GM21619 (cell line): Measurements from ENCODE around the gene TPM3.
"Not testable (repeated sequence)": the region's sequence is repeated elsewhere in the genome, so short reads cannot be mapped to it uniquely, and the experiment has no call there.

ENCODE experiments used
- ATAC-seq: cut with Tn5 transposase; IDR thresholded peaks from one replicate; pipeline ENCODE4 v1.9.1; 2021; ENCODE audit not compliant: unreplicated experiment

TPM3 gene

DNA sequence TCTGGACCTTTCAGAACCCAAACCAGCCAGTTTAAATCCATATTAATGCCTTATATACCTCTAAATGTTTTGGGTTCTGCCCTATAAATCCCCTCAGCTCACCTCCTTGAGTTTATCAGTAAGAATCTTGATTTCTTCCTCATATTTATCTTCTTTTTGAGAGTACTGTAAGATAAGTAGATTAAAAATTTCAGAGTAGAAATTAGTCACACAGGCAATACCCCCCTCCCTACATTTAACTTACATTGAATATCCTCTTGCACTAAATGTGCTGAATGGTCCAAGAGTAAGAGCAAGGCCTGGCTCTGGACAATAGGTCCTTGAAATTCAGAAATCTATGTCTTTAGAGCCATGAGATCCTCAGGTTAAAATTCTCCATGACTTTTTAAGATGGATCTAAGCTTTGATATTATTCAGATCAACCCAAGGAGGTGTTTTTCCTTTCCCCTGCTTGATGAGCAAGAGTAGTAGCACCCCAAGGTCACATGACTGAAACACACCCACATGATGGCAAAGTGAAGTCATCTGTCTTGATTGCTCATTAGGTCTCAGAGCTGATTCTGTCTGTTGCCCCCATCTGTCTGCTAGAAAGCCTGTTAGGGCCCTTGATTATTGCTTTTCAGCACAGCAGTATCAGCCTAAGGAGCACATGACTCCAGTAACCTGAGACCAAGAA is 21.2 kb downstream of the TPM3 start:
- ATAC-seq, result no peak

DNA sequence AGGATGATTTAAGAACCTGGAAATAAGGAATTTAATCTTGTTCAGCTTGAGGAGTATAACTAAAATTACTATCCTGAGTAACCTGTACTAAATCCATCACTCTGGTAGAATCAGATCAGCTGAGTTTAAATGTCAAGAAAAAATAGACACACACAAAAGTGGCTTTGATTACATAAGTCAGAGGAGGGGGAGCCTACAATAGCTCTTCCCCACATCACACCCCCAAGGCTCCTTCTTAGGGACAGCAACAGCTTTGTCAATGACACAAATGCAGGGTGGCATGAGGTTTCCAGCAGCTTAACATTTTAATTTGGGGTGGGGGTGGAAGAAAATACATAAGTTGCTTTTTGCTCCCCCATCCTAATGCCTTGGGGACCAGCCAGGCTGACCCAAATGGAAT is 24.4 kb downstream of the TPM3 start:
- no peak for ATAC-seq

DNA sequence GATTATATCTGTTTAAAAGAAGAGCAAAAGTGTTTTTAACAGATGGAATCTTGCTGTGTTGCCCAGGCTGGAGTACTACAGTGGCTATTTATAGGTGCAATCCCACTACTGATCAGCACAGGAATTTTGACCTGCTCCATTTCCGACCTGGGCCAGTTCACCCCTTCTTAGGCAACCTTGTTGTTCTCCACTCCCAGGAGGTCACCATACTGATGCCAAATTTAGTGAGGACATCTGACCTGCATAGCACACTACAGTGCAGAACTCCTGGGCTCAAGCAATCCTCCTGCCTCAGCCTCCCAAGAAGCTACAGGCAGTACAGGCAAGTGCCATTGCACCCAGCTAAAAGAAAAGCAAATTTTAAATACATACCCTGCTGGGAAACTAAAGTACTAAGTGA is 25.7 kb downstream of the TPM3 start:
- no peak for ATAC-seq

DNA sequence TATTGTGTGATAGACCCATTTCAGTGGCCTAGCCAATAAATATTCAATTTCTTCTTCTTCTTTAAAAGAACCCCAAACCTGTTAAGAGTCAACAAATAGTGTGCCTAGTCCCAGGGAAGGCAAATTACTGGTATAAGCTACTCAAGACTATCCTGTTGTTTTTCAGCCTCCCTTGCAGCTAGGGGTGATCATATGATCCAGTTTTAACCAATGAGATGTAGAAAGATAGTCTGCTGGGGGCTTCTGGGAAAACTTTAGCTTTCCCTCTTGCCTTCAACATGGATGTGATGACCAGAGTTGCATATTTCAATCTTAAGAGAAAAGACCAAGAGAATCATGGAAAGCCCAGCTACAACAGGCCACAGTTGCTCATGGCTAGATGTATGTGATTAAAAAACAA is 32.3 kb downstream of the TPM3 start:
- ATAC-seq, result no peak

DNA sequence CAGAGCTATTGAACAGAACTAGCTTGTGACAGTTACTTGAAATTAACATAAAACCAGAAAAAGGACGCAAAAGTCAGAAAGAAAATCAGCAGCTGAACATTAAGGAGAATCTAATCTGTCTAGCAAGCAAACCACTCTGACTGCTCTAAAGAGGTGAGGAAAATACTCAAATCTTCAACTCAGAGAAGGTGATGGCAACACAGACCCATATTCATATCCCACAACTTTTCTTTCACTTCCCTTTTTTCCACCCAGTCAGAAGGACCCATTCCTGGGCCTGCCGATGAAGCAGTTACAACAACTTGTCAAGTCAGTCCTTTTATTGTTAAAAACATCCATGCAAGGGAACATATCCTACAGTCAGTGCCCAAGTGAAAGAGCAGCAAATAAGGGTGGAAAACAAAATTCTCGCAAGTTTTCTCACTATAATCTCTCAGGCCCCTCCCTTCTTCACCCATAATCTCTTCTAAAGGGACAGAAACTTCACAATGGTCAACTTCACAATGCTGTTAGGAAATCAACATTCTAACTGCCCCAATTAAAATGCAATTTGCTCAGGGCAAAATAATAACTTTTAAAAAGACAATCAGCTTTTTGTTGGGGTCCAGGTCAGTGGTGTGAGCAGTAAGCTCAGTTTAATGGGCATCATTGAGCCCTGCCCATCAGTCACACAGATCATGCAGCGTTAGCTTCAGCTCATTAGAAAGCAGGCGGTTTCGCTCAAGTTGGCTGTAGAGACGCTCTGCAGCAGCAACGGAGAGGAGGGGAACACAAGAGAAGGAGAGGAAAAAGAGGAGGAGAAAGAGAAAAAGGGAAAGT is 33.4 kb downstream of the TPM3 start:
- ATAC-seq, result no peak

DNA sequence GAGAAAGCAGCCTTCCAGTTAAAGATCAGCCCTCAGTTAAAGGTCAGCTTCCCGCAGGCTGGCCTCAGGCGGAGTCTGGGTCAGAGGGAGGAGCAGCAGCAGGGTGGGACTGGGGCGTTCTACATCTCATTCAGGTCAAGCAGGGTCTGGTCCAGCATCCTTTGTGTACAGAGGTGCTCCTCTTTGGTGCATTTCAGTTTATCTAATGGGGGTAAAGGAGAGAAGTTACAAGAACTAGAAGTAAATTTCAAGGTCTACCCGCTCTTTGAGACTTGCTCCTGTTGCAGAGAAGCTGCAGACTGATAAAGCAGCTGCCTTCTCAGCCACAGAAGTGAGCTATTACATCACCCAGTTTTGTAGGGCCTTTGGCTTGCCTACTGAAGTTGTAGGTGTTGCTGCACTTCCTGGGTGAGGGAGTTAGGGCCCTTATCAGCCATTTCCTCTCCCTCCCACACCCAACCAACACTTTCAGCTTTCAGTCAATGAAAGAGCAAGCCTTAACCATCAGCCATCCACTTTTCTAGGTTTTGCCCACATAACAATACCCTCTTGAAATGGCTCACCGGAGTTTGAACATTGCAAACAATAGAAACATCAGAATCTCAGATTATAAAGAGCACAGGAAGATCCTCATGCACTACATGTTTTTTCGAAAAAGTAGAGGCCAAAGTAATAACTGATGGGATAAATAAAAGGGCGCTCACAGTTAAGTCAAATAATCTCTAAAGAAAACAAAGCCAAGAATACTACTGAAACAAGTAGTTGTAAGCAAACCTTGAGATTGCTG is 34.2 kb downstream of the TPM3 start:
- peak; percentile 90 for ATAC-seq

DNA sequence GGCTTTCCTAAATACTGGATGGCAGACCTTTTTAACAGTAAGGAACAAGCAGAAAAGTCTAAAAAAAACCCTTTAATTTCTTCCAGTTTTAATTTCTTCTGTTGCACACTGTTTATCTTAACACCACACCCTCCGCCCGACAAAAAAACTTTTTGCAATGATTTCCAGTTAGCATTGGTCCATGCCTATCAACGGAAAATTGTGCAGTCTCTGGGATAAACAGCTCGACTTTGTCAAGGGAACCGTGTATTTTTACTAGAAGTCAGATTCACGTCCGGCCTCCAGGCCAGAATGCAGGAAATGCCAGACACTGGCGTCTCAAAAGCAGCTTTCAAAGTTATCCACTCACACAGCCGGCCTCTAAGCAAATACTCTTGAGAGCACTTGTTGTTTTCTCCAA is 36.6 kb downstream of the TPM3 start:
- ATAC-seq, result no peak

DNA sequence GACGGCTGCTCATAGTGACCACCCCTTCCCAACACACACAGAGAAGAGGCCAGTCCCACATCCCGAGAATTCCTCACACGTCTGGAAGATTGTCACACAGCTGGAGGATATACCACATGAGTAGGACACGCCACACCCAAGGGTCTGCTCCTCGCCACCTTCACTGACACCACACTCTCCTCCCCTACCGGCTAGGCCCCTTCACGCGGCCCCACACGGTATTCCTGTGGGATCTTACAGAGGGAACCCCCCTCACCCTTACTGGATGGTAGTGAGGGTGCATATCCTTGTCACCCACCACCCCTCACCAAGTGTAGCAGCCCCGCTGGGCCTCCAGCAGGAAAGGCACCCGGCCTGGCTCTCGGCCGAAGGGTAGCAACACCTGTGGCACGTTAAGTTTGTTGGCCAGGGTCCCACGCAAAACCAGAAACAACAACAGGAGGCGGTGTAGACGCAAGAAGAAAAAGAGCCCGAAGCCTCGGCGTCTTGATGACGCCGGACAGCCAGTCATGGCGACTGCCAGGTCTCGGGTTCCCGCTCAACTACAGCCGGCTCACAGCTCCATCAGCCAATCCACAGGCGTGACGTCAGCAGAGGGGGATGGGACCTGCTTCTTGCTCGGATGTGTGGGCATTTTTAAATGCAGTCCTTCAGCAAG is 37.2 kb downstream of the TPM3 start, which contains the start of gene NUP210L:
TSS of gene NUP210L (minus strand) at position 540 of the 658 bp plus-strand sequence.
- ATAC-seq, result no peak

DNA sequence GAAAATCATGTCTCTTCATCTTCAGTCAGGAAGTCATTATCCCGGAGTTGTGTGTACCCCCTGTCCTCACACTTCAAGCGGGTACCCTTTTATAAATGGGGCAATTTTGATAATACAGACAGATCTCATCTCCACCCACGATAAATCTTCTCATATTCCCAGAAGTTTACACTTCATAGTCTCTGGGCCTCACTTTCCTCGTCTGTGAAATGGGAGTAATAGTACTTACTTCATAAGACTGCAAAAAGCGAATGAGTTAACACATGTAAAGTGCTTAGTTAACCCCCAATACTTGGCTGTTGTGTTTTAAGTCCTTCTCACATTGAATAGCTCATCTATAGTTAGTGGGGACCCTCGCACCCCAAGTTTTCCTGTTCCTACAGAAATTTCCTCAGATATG is 37.8 kb downstream of the TPM3 start:
- no peak for ATAC-seq

DNA sequence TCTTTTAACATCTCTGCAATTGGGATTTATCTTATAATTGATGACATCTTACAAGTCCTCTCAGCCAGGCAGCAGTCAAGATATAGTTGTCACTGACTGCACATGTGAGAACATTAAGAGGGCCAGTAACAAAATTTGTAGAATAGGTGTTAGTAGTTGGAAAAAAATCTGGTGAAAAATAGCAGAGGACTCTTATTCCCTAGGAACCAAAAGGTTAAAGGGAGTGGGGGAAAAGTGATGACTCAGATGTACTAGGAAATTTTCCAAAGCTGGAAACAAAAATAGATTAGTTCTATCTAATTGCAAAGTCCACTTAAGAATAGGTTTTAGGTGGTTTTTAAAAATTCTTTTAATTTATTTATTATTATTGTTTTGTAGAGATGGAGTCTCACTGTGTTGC is 40.6 kb downstream of the TPM3 start:
- no peak for ATAC-seq

DNA sequence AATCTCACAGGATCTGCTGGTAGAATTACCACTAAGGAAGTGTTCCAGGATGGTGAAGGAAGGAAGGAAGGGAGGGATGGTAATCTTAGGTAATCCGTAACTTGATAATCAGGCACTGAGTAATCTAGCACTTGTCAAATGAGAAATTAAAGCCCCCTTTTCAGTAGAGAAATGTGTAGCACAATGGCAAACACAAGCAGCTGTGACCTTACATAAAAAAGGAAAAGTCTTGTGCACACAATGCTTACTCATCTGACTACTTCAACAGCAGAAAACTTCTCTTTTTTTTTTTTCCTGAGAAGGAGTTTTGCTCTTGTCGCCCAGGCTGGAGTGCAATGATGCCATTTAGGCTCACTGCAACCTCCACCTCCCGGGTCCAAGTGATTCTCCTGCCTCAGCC is 43.1 kb downstream of the TPM3 start:
- ATAC-seq, result no peak

DNA sequence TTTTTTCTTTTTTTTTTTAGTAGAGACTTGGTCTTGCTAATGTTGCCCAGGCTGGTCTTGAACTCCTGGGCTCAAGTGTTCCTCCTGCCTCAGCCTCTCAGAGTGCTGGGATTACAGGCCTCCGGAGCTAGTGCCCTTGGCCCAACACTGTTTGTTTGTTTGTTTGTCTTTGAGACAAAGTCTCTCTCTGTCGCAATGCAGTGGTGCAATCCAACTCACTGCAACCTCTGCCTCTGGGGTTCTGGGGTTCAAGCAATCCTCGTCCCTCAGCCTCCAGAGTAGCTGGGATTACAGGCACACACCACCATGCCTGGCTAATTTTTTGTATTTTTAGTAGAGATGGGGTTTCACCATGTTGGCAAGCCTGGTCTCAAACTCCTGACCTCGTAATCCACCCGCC is 44.4 kb downstream of the TPM3 start:
- ATAC-seq, result not testable (repeated sequence)

DNA sequence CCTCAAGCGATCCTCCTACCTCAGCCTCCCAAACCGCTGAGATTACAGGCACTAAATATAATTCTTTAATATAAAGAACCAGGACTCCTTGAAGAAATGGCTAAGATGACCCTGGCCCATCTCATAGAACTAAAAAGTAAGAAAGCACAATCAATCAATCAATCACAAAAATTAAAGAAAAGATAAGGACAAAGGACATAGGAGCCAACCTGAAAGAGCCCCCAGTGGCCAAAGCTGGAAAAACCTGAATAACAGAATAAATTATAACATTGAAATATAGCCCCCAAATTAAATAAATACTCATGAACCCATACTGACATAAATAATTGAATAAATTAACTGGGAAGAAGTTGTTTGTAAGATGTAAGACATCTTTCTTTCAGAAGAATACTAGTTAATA is 45.9 kb downstream of the TPM3 start:
- no peak for ATAC-seq

DNA sequence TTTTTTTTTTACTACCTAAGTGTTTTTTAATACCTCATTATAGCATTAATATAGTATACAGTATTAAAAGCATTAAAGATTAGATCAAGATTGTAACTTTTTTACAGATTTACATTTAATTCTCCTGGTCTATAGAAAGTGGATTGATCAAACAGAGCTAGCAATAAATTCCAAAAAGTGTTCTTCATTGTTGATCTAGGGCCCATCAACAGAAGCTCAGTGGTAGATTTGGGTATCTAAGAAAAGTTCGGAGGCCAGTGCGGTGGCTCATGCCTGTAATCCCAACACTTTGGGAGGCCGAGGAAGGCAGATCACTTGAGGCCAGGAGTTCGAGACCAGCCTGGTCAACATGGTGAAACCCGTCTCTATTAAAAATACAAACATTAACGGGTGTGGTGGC is 49.5 kb downstream of the TPM3 start:
- no peak for ATAC-seq

DNA sequence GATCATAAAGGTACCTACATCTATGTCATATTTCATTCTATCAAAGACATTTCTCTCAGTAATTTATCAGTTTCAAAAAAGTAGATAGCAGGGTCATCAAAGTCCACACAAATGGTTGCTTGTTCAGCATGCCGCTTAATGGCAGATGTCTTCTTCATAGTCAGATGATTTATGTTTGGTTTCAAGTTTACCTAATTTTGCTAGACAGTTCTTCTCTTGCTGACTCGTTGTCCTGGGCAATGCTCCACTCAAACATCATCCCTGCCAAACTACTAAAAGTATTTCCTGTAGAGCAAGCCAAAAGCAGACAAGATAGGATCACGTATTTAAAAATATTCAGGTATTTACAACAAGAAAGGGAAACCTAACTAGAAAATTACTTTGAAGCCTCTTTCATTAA is 50.7 kb downstream of the TPM3 start:
- no peak for ATAC-seq

DNA sequence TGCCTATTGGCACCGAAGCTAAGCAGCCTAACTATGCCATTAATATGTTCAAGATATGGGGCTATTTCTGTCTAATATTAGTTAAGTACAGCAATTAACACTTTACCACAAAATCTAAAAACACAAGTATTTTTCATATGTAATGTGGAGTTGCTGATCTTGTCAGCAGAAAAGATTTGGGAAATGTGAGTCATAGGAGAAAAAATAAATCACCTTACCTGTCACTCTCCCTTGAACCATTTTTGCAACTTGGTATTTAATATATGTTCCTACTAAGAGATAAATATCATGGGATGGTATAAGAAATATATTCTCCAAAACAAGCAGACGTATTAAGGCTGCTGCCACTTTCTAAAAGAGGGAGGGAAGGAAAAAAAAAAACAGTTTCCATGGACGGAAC is 54.0 kb downstream of the TPM3 start:
- ATAC-seq, result no peak

DNA sequence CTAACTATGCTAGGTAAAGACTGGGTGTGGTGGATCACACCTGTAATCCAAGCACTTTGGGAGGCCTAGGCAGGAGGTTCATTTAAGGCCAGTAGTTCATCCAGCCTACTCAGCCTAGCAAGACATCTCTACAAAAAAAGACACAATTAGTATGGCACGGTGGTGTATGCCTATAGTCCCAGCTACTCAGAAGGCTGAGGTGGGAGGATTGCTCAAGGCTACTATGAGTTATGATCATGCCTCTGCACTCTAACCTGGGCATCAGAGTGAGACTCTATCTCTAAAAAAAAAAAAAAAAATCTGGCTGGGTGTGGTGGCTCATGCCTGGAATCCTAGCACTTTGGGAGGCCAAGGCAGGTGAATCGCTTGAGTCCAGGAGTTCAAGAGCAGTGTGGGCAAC is 58.6 kb downstream of the TPM3 start:
- no peak for ATAC-seq

DNA sequence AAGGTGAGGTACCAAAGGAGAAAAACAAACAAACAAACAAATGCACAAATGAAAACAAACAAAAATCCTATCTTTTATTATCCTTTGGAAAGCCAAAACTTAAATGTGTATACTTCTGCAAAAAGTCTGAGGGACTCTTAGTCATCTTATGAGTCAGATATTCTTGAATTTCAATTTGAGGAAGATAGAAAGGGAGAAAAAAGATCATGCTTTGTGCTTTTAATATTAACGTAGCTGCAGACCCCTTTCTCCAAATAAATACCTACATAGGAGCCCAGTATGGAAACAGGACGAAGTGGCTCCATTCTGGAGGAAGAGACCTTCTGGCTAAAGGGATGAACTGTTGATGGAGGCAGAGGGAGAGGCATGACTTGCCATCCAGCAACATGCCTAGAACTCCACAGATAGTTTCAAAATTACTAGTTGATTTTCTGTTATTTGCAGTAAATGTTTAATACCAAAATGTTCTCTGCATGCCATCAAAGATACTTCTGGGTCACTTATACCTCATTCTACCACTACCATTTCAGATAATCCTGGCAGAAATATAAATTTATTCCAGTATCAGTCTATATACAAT is 62.4 kb downstream of the TPM3 start:
- no peak for ATAC-seq

DNA sequence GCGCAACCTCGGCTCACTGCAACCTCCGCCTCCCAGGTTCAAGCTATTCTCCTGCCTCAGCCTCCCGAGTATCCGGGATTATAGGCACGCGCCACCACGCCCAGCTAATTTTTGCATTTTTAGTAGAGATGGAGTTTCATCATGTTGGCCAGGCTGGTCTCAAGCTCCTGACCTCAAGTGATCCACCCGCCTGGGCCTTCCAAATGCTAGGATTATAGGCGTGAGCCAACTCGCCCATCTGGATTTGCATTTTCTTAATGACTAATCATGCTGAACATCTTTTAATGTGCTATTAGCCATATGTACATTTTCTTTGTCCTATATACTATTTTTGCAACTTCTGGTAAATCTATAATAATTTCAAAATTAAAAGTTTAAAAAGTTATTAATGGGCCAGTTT is 68.7 kb downstream of the TPM3 start:
- ATAC-seq, result not testable (repeated sequence)

DNA sequence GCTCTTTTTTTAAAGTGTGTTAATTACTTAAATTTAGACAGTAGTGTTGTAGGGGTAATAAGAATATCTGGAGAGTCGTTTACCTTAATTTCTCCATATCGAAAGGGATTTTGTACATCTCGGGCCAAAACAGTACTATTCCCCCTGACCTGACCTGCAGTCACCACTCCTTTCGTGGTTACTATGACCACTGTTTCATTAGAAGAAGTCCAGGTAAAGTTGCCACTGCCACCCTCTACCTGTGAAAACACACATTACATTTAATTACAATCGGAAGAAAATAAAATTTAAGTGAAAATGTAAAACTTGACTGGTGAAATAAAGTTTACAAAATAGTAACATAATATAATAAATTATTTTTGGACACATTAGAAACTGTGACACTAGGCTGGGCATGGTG is 74.3 kb downstream of the TPM3 start:
- ATAC-seq, result no peak

DNA sequence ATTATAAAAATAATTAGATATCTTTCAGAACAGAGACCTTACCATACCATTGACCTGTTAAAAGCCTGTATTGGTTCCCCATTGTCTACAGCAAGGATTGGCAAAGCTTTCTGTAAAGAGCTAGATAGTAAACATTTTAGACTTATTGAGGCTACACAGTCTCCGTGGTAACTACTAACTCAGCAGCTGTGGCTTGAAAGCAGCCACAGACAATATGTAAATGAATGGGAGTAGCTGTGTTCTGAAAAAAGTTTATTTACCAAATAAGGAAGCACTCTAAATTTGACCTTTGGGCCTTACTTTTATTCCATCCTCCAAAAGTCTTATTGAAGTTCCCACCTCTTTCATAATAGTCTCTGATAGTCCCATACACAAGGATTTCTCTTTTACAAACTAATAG is 76.7 kb downstream of the TPM3 start:
- ATAC-seq, result no peak
